Lung (tissue), 12 donors: ENCODE results near the gene SLC35A4. TPM values are rescaled to one million over a fixed set of nuclear protein-coding genes. Genes with fewer than 3 reads are reported as not detected.

Experiments
- ATAC-seq: fragments of 200-7000 bp; cut with Tn5 transposase; one replicate; pipeline ENCODE4 v1.9.1; 2020; ENCODE audit warnings: moderate number of reproducible peaks; ENCODE audit not compliant: insufficient read depth, low FRiP score
- DNase-seq, 3 donors: peaks; one replicate each; pipeline ENCODE4 v3.0.0-alpha.2; 2013 to 2017
- H3K27ac ChIP-seq, 2 donors: one replicate each; pipeline ENCODE4 v1.5.1; 2013; ENCODE audit warnings: mild to moderate bottlenecking in 2 of 2, moderate library complexity in 2 of 2, control low read depth in 1 of 2, inconsistent platforms in 1 of 2, low read depth in 1 of 2, low read length in 1 of 2
- H3K27me3 ChIP-seq, 3 donors: one replicate each; pipeline ENCODE4 v1.5.1; 2013; ENCODE audit warnings: low read length in 2 of 3; ENCODE audit not compliant: control insufficient read depth in 3 of 3, insufficient read depth in 3 of 3
- H3K36me3 ChIP-seq, 4 donors: one replicate each; pipeline ENCODE4 v1.5.1; 2013; ENCODE audit warnings: low read length in 4 of 4, mild to moderate bottlenecking in 1 of 4, moderate library complexity in 1 of 4; ENCODE audit not compliant: control insufficient read depth in 4 of 4, insufficient read depth in 4 of 4
- H3K4me1 ChIP-seq, 5 donors: one replicate each; pipeline ENCODE4 v1.5.1; 2013; ENCODE audit warnings: low read length in 5 of 5, mild to moderate bottlenecking in 2 of 5, moderate library complexity in 1 of 5; ENCODE audit not compliant: control insufficient read depth in 5 of 5, insufficient read depth in 5 of 5
- H3K4me3 ChIP-seq: one replicate; pipeline ENCODE4 v1.5.1; 2013; ENCODE audit warnings: mild to moderate bottlenecking, control low read depth, moderate library complexity
- H3K9ac ChIP-seq, 2 donors: one replicate each; pipeline ENCODE4 v1.5.1; 2013; ENCODE audit warnings: low read length in 2 of 2, control low read depth in 1 of 2; ENCODE audit not compliant: insufficient read depth in 1 of 2
- H3K9me3 ChIP-seq, 4 donors: one replicate each; pipeline ENCODE4 v1.5.1; 2013; ENCODE audit warnings: low read length in 3 of 4, mild to moderate bottlenecking in 1 of 4, moderate library complexity in 1 of 4; ENCODE audit not compliant: control insufficient read depth in 4 of 4, insufficient read depth in 3 of 4
- WGBS, 2 donors: extraction: QIAGEN DNeasy Blood & Tissue Kit; methylation state at CpG; one replicate each; pipeline ENCODE4 v1.1.7; 2013; 5-methylcytosine and 5-hydroxymethylcytosine counted together
- polyA plus RNA-seq, 2 donors: library from polyadenylated mRNA; stranded (reverse); fragments of 200-250 nt; gene quantifications; one replicate each; pipeline ENCODE4 v1.2.1, GENCODE V29; 2013
- total RNA-seq, 2 donors: library from RNA; depleted of rRNA in 1 of 2; stranded (reverse); fragments of >200 nt in 1 of 2; gene quantifications; one replicate each; pipeline ENCODE4 v1.2.1, GENCODE V29; 2014 to 2021
- TF ChIP-seq, protein P1 (sequence below): IDR thresholded peaks from 2 replicates; pipeline ENCODE4 v1.5.1; 2012; ENCODE audit warnings: mild to moderate bottlenecking; ENCODE audit errors: control extremely low read depth, extremely low read depth
- donor health status: control.
- donor health status: control.
- donor health status: Bipolar disorder and iron deficiency.
- donor health status: healthy.
- donor health status: DM: yes; HTN: yes; CAD: no.

The SLC35A4 gene
- total and polyA plus RNA-seq, 4 donors = 10.7 to 94.4 (median 66.3) TPM

DNA sequence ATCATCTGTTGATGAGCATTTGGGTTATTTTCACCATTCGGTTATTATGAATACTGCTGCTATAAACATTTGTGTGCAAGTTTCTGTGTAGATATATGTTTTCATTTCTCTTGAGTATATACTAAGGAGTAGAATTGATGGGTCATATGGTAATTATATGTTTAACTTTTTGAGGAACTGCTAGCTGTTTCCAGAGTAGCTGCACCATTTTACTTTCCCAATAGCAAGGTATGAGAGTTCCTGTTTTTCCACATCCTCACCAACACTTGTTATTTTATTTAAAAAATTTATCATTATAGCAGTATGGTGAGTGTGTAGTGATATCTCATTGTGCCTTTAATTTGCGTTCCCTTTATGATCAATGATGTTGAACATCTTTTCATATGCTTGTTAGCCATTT, 39.1 kb downstream of the SLC35A4 start:
- no peaks in the 10 kb centered on the region for H3K9me3 ChIP-seq
- H3K4me3 ChIP-seq = no peak overlapping the region
- no peaks in the 10 kb centered on the region for H3K27me3 ChIP-seq
- H3K36me3 ChIP-seq = no peaks in the 10 kb centered on the region
- TF ChIP-seq, protein P1, sequence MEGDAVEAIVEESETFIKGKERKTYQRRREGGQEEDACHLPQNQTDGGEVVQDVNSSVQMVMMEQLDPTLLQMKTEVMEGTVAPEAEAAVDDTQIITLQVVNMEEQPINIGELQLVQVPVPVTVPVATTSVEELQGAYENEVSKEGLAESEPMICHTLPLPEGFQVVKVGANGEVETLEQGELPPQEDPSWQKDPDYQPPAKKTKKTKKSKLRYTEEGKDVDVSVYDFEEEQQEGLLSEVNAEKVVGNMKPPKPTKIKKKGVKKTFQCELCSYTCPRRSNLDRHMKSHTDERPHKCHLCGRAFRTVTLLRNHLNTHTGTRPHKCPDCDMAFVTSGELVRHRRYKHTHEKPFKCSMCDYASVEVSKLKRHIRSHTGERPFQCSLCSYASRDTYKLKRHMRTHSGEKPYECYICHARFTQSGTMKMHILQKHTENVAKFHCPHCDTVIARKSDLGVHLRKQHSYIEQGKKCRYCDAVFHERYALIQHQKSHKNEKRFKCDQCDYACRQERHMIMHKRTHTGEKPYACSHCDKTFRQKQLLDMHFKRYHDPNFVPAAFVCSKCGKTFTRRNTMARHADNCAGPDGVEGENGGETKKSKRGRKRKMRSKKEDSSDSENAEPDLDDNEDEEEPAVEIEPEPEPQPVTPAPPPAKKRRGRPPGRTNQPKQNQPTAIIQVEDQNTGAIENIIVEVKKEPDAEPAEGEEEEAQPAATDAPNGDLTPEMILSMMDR = no peak
- DNase-seq (no peak), ATAC-seq (no peak)
- 94 to 98% methylated on average over 2 of the region's 2 CpGs for WGBS, 2 donors
- no peak overlapping the region for H3K27ac ChIP-seq
- H3K9ac ChIP-seq = no peak overlapping the region
- no peaks in the 10 kb centered on the region for H3K4me1 ChIP-seq

DNA sequence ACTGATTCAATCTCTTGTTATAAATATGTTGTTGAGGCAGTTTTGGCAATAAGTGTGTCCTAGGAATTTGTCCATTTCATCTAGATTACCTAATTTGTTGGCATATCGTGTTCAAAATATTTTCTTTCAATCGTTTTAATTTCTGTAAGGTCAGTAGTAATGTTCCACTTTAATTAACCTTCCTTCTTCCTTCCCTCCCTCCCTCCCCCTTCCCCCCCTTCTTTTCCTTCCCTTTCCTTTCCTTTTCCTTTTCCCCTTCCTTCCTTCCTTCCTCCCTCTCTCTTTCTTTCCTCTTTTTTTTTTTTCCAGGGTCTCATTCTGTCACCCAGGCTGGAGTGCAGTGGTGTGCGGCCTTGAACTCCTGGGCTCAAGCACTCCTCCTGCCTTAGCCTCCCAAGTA, 41.3 kb downstream of the SLC35A4 start:
- DNase-seq = no peak
- Histone ChIP-seq H3K27ac (no peak overlapping the region), H3K4me3 (no peak overlapping the region), H3K4me1 (peaks cover 0 to 1% (median 0%) of the 10 kb centered on the region in 5 donors), H3K27me3 (no peaks in the 10 kb centered on the region), H3K36me3 (no peaks in the 10 kb centered on the region), H3K9ac (no peak overlapping the region), H3K9me3 (no peaks in the 10 kb centered on the region)
- TF ChIP-seq, protein P1 = no peak
- ATAC-seq = no peak
- WGBS, 2 donors = 65 to 83% methylated on average over 3 of the region's 3 CpGs

DNA sequence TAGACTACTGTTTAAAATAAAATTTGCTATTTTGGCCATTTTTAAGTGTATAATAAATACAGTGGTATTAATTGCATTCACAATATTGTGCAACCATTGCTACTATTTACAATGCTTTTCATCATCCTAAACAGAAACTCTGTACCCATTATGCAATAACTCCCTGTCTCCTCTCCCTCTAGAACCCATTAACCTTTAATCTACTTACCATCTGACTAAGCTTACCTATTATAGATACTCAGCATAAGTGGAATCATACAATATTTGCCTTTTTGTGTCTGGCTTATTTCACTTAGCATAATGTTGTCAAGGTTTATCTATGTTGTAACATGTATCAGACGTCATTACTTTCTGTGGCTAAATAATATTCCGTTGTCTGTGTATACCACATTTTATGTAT, 42.4 kb downstream of the SLC35A4 start:
- Histone ChIP-seq H3K4me3 (no peak overlapping the region), H3K27me3 (no peaks in the 10 kb centered on the region), H3K4me1 (peaks cover 0 to 2% (median 0%) of the 10 kb centered on the region in 5 donors), H3K27ac (no peak overlapping the region), H3K9me3 (no peaks in the 10 kb centered on the region), H3K9ac (no peak overlapping the region), H3K36me3 (no peaks in the 10 kb centered on the region)
- DNase-seq (no peak), ATAC-seq (no peak)
- 41 to 64% methylated on average over 2 of the region's 2 CpGs for WGBS, 2 donors
- TF ChIP-seq, protein P1 = no peak

DNA sequence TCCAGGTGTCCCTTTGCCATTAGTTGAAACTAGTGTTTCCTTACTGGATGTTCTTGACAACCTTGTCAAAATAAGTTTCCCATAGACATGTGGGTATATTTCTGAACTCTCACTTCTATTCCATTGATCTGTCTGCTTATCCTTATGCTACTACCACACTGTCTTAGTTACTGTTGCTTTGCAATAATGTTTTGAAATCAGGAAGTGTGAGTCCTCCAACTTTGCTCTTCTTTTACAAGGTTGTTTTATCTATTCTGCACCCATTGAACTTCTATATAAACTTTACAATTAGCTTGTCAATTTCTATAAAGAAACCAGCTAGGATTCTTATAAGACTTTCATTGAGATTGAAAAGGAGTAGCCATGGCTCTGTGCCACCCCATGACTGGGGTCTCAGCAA, 44.1 kb downstream of the SLC35A4 start:
- TF ChIP-seq, protein P1 = no peak
- ATAC-seq (no peak), DNase-seq (no peak)
- H3K9ac ChIP-seq = no peak overlapping the region
- H3K4me3 ChIP-seq = no peak overlapping the region
- H3K27ac ChIP-seq = peak overlapping the region in 1 of 2 donors; percentile 86
- no peaks in the 10 kb centered on the region for H3K27me3 ChIP-seq
- no peaks in the 10 kb centered on the region for H3K36me3 ChIP-seq
- no peaks in the 10 kb centered on the region for H3K9me3 ChIP-seq
- peaks cover 0 to 2% (median 0%) of the 10 kb centered on the region in 5 donors for H3K4me1 ChIP-seq
